Measurements from ENCODE around the gene KLHDC8A.

KLHDC8A gene

GRCh38 chr1:205339197-205339702 lies 17.5 kb downstream of the KLHDC8A start:
- TF ChIP-seq CTCF (IDR thresholded peaks at IDR 0.05; ENCODE audit: control insufficient read depth, insufficient read depth, low read depth, low read length, missing control alignments): no peak
- H3K4me3 ChIP-seq (ENCODE audit: control insufficient read depth, low read depth, low read length): no peak overlapping the region
- DNase-seq (ENCODE audit: low read depth): no peak

- TF ChIP-seq CTCF (IDR thresholded peaks at IDR 0.05; ENCODE audit: control insufficient read depth, insufficient read depth, low read depth, low read length, missing control alignments): no peak
- no peak for DNase-seq (ENCODE audit: low read depth)
- no peak overlapping the region for H3K4me3 ChIP-seq (ENCODE audit: control insufficient read depth, low read depth, low read length)
These were observed 18.7 kb downstream of the KLHDC8A start for GRCh38 chr1:205338011-205338410.

GRCh38 chr1:205337481-205337880 lies 19.2 kb downstream of the KLHDC8A start:
- no peak for DNase-seq (ENCODE audit: low read depth)
- H3K4me3 ChIP-seq (ENCODE audit: control insufficient read depth, low read depth, low read length): no peak overlapping the region
- TF ChIP-seq CTCF (IDR thresholded peaks at IDR 0.05; ENCODE audit: control insufficient read depth, insufficient read depth, low read depth, low read length, missing control alignments): no peak

GRCh38 chr1:205335692-205336091 lies 21.0 kb downstream of the KLHDC8A start:
- TF ChIP-seq CTCF (IDR thresholded peaks at IDR 0.05; ENCODE audit: control insufficient read depth, insufficient read depth, low read depth, low read length, missing control alignments): peak; percentile 99
- no peak overlapping the region for H3K4me3 ChIP-seq (ENCODE audit: control insufficient read depth, low read depth, low read length)
- no peak for DNase-seq (ENCODE audit: low read depth)

- DNase-seq (ENCODE audit: low read depth): no peak
- no peak overlapping the region for H3K4me3 ChIP-seq (ENCODE audit: control insufficient read depth, low read depth, low read length)
- TF ChIP-seq CTCF (IDR thresholded peaks at IDR 0.05; ENCODE audit: control insufficient read depth, insufficient read depth, low read depth, low read length, missing control alignments): no peak
These were observed 24.5 kb downstream of the KLHDC8A start for GRCh38 chr1:205332015-205332791.

- no peak for TF ChIP-seq CTCF (IDR thresholded peaks at IDR 0.05; ENCODE audit: control insufficient read depth, insufficient read depth, low read depth, low read length, missing control alignments)
- no peak for DNase-seq (ENCODE audit: low read depth)
- no peak overlapping the region for H3K4me3 ChIP-seq (ENCODE audit: control insufficient read depth, low read depth, low read length)
These were observed 26.6 kb downstream of the KLHDC8A start for GRCh38 chr1:205330150-205330549.
